HK-2 (cell line): ENCODE data around the gene TASP1.

ENCODE experiments used
- DNase-seq: peaks from one replicate; pipeline ENCODE4 v3.0.0-alpha.2; 2018; ENCODE audit not compliant: unreplicated experiment

TASP1 gene

DNA sequence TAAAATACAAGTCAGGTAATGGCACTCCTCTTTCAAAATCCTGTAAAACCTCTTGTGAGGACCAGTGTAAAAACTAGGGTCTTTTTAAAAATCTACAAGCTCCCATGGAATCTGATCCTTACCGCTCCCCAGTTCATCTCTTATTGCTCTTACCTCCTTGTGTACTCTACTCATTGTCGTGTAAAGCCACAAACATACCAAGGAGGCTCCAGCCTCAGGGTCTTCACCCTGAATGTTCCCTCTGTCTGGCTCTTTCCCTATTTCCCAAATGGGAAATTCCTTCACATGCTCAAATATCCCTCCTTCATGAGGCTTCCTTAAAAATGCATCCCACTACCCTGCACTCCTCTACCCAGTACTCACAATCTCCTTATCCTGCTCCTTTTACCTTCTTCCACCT is 67.1 kb downstream of the TASP1 start:
- DNase-seq: no peak

- DNase-seq: no peak
Measured at GRCh38 chr20:13567663-13568062, 71.1 kb downstream of the TASP1 start.

DNA sequence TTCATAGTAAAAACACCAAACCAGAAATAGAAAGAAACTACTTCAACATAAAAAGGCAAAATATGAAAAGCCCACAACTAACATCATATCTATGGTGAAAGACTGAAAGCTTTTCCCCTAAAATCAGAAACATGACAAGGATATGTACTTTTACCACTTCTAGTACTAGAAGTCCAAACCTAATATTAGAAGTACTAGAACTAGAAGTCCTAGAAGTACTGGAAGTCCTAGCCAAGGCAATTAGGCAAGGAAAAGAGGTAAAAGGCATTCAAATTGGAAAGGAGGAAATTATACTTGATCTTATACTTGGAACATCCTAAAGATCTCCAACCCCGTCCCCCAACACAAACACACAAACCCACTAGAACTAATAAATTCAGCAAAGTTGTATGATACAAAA is 74.9 kb downstream of the TASP1 start:
- DNase-seq: no peak

- DNase-seq: no peak
Measured at GRCh38 chr20:13554706-13555105, 84.0 kb downstream of the TASP1 start.

DNA sequence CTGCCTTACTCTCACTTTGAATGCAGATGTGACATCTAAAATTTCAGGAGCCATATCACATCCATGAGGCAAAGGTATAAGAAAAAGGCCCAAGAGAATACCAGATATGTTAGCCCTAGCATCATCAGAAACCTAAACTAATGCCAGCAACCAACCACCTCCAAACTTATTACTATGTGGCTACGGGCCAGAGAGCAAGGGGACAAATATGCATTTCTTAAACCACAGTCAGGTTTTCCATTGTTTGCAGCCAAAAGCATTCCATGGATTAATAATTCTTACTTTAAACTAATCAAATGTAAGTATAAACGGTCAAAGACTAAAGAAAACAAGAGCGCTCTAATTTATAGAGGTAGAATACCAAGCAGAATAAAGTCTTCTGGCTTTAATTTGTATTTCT is 84.7 kb downstream of the TASP1 start:
- DNase-seq: no peak

DNA sequence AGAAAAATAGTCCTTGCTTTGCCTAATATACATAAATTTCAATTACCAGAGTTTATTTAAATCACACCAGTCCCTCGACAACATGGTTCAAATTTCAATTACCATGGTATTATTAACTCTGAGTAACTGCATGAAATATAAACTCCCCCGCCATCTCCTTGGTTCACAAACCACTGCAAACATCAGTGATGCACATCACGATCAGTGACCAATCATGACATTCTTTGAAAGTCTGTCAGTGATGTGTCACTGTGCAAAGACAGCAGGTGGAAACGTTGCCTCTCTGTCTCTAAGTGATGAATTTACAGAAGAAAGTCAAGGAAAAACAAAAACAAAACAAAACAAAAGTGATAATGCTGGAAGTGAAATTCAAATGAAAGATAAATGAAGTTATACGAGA is 86.7 kb downstream of the TASP1 start:
- DNase-seq: peak; percentile 21

DNA sequence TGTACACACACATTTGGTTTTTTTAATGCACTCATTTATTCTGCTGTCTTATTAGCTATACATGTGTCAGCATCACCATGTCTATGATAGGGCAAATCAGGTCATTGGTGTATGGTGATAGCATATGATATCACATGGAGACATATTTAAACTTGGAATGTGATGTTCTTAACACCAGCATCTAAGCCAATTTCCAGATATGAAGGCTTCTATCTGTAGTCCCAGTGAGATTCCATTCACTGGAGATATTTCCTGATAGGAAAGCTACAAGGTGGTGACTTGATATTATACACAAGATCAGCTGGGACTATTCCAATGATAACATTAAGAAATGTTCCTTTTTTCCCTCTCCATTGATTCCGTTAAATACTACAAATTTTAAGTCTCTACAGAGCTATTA is 89.3 kb downstream of the TASP1 start:
- DNase-seq: no peak

DNA sequence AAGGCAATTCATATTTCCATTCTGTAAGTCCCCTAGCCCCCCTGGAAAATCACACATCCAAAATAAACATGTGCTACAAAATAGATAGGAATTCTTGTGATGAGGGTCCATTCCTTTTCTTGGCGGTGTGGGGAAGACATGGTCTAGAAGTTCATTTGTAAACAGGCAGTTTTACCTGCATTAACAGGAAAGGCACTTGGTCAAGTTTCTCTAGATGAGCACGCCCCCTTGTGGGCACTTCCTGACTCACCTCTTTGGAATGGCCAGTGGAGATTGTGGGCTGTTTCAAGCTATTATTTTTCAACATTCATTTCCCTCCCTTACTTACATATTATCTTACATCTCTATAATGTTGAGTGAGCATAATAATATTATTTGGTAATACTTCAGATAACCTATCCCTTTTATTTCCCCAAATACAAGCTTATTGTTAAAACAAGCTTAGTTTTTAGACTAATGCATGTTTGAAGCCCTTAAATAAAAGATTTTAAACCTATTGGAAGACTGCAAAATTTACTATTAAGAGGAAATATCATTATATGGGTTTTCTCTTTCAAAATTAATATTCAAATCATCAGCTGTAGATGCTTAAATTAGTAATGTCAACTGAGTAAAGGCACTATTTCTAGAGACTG is 92.1 kb downstream of the TASP1 start:
- peak; percentile 88 for DNase-seq

GRCh38 chr20:13545790-13546189 is 92.9 kb downstream of the TASP1 start:
- no peak for DNase-seq

DNA sequence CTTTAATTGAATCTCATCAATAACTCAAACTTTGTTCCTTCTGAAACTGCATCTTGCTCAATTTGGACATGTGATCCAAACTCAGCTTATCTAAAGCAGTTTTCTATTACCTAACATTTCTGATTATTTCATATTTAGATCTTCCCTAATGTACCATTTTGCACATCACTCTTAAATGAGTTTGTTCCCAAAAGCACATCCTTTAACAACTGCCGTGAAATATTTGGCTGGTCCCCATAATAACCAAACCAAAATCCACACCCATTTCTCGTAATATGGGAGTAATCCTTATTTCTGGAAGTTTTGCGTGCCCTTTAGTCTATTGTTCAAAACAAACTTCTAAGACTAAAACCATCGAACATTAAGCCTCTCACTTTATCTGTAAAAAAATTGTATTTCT is 94.9 kb downstream of the TASP1 start:
- no peak for DNase-seq

DNA sequence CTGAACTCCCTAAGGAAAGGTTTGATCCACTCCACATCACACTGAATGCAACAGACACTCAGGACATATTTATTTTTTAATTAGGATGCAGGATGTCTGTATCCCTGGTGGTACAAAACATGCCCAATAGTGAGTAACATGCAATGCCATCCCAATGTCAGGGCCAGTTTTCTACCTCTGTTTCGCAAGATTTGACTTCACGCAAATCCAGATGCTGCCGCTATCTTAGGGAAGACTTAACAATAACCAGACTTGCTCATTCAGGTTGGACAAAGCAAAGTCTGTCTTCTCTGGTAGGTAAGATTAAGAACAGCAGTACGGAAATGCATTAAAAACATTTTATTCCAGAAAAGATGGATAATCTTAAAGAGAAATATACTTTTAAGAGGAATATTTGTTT is 103.1 kb downstream of the TASP1 start:
- no peak for DNase-seq

DNA sequence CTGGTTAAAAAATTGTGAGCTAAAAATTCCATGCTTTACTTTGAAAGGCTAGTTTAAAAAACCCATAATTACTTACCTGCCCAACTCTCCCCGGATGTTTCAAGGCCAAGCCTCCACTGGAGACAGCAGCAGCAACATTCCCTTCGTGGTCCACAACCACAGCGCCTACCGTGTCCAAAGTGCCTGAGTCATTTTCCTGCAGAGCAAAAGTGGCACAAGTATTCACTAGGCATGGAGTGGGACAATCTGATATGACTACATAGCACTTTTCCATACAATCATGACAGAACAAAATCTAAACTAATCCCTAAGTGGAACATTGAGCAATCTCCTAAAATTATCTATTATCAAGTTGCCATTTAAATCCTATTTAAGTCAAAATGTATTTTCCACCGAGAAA is 104.8 kb downstream of the TASP1 start:
- DNase-seq: peak; percentile 61

- DNase-seq: no peak
Measured at GRCh38 chr20:13530146-13530545, 108.6 kb downstream of the TASP1 start.

DNA sequence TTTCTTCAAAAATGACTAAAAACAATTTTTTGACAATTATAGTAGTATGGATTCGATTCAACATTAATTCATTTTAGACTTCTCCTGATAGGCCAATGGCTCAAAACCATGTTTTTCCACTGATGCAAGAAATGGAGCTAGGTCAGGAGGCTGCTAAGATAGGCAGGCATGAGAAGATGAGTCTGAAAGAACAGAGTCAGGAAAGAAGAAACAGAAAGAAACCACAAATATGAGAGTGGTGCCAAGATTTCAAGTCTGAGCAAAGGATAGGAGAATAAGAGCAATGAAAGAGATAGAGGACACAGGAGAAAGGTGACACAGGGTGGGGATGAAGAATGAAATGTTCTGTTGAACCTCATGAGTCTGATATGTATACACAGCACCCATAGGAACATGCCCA is 112.2 kb downstream of the TASP1 start:
- no peak for DNase-seq

DNA sequence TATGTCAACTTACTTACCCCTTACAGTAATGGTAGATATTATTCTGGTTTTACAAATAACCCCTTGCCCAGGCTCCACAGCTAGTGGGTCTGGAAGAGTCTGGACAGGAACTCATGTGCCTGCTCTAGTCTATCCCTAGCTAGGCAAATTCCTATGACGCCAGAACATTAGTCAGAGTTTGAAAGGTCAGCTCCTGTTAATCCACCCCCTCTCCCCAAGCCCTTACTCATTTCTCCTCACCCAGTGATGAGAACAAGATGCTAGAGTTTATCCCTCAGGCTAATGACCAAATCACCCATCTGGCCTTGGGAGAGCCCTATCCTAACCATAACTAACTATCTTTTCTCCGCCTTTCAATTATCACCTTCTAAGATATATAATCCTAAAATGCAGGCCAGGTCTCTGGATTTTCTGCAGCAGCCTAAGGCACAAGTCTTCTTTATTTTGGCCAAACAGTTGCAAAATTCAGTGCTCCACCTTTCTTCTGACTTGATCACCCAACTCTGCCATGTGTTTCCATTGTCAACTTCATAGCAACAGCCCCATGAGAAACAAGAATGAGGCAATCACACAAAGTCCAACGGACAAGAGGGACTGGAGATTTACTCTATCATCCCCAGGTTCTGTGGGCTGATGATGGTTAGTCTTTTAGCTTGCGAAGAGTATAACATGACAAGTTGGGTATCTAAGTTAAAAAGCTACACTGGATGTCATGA is 113.3 kb downstream of the TASP1 start:
- peak; percentile 38 for DNase-seq

GRCh38 chr20:13524339-13524738 is 114.4 kb downstream of the TASP1 start:
- no peak for DNase-seq

GRCh38 chr20:13517831-13518230 is 120.9 kb downstream of the TASP1 start:
- no peak for DNase-seq

DNA sequence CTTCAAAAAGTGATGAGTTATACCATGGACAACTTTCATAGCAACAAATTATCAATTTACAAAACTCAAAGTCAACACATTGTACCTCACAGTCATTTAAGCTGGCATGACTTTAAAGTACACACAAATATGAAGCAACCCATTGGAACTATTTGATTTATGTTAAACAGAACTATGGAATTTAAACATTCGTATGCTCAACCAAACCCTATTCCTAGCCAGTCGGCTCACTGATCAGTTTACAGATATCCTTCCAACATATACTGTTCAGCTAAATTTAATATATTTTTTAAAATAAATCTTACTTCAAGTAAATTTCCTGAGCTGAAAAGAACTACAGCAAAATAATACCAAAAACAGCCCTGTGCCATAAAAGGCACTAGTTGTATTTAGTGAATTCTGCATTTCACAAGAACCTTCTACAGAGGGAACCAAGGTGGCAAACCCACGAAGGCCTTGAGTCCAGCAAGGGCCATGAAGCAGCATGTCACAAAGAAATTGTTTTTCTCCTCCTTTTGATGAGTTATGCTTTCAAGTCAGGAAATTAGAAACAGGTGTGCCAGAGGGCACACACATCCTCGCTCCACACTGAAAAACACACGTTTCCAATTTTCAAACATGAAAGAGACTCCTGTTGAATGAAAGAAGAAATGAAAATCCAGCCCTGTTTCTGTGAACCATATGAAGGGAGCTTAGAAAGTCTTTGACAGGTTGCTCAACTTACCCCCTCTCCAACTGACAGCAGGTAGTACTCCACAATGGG is 122.8 kb downstream of the TASP1 start:
- no peak for DNase-seq

- DNase-seq: no peak
Measured at GRCh38 chr20:13515291-13515690, 123.4 kb downstream of the TASP1 start.

- DNase-seq: no peak
Measured at GRCh38 chr20:13510837-13511488, 127.8 kb downstream of the TASP1 start.

GRCh38 chr20:13507646-13508045 is 131.1 kb downstream of the TASP1 start:
- DNase-seq: no peak

GRCh38 chr20:13501500-13501899 is 137.2 kb downstream of the TASP1 start:
- no peak for DNase-seq

DNA sequence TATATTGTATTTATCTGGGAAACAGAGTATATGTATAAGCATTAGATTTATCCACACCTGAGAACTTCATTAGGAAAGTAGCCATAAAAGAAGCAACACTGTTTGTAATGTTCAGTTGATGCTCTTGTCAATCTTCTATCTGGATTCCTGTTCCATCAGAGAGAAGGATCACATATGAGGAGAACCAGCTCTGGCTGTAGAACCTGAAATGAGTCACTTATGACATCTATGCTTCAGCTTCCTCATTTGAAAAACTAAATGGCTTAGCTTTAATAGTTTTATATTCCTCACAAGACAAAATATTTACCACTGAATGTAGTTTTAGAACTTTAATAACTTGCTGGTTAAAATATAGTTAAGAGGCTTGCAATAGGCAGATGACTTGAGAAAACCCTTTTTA is 144.7 kb downstream of the TASP1 start:
- DNase-seq: no peak
